Measurements from ENCODE around the gene CMTR1.

The CMTR1 gene

GRCh38 chr6:37516076-37516919 is 83.3 kb downstream of the CMTR1 start:
- peak; percentile 99 for DNase-seq

GRCh38 chr6:37516920-37517405 is 83.9 kb downstream of the CMTR1 start:
- peak; percentile 79 for DNase-seq

DNA sequence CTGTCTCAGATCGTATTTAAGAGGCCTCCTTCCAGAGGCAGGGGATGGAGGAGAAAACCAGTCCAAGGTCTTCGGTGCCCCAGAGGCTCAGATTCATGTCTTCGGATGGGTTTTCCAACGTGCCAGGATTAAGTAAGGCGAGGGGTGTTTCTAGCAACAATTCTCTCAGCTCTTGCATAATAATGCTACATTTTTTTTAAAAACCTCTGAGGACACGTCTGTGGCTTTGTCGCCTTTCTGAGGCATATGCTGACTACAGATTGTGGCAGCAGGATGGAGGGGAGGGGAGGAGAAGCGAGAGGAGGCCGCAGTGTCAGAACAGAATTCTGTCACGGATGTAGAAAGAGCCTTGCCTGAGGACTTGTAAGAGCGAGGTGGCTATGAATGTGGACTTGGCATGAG is 84.4 kb downstream of the CMTR1 start:
- DNase-seq, result peak; percentile 51

DNA sequence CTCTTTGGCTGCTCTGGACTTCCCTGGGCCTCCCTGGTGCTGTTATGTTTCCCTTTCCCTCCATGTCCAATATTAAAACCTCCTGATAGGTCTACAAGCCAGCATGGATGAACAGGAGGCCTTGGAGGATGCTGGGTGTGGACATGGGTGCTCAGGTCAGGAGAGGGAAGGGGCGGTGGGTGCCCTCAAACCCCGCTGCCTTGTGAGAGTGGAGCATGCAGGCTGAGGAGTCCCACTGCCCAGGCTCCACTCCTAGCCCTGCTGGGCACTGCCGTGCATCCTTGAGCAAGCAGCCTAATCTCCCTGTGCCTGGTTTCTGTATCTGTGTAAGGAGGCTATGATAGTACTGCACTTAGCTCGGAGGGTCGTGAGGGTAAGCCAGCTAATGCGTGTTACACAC is 85.1 kb downstream of the CMTR1 start:
- DNase-seq, result no peak

DNA sequence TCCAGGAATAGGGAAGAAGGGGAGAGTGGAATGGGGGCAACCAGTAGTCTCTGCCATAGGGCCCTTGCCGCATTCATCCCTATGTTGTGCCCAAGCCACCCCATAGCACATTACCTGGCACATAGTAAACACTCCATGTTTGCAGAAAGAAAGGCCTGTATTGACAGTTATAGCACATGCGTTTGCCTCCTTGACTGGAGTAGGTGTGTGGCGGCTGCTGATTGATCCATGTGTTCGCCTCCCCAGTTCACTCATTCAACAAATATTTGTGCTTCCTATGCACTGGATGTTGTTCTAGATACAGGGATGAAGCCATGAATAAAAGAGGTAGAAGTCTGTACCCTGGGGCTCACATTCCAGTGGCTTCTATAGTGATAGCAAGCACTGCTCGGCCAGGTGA is 86.4 kb downstream of the CMTR1 start:
- DNase-seq, result no peak

GRCh38 chr6:37520926-37521325 is 87.9 kb downstream of the CMTR1 start:
- DNase-seq, result no peak

- no peak for DNase-seq
Observed at GRCh38 chr6:37521674-37522073, 88.7 kb downstream of the CMTR1 start.

DNA sequence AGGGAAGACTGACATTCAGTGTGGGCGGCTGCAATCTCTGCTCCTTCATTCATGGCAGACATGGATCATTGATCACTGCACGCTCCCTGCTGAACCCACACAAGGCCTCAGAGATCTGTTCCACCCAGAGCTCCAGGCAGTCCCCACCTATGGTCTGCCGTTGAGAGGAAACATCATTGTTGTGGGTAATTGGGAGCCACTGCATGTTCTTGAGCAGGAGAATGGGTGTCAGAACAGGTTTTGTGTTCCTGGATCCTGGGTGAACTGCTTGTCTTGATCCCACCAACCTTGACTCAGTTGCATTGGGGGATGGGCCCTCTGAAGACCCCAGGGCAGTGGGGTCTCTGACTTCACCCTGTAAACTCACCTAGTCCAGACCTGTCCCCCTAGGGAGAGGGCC is 89.8 kb downstream of the CMTR1 start:
- DNase-seq, result no peak

DNA sequence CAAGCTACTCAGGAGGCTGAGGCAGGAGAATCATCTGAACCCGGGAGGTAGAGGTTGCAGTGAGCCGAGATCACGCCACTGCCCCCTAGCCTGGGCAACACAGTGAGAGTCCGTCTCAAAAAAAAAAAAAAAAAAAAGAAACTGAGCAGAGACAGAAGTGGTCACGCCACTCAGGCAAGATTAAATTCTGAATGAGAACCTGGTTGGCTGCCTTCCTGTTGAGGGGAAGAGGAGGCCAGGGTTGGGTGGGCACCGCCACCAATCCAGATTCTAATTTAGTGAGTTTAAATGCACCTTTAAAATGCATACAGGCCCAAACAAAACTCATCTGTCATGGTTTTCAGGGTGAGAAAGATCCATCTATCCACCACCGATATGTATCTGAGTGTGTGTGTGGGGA is 90.4 kb downstream of the CMTR1 start:
- DNase-seq, result no peak

DNA sequence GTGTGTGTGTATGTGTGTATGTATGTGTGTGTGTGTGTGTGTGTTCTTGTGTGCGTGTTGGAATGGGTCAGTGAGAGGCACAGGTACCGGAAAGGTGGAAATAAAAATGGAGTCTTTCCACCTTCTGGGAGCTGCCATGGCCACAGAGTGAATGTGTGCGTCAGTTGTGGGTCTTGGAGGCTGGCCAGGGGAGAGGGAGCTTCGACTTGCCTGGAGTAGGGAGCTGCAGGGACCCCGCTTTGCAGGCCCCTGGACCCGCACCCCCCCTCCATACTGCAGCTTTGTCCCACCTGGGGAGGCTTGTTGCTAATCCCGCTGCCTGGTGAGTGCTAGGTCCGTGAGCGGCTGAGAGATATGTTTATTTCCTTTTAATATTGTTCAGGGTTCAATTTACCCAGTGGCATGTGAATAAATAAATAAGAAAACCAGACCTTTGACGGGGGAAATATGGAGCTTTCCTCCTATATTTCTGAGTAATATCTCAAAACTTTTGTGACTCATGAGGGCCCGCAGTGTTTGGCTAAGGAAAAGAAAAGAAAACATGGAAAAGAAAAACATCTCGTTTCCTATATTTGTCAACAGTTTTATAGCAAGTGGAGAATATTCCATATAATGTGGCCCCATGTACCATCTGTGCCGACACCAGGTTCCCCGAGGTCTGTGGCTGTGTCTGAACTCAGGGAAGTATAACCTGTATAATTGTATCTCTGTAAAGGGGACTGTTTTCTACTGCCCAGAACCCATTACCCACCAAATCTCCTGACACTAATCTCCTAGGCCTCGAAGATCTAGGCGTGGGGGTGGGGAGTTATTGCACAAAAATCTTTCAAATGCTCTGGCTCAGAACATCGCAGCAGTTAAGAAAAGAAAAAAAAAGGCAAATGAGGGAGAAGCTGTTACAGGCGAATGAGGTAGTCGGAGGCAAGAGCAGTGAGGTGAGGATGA is 91.3 kb downstream of the CMTR1 start:
- DNase-seq, result no peak

DNA sequence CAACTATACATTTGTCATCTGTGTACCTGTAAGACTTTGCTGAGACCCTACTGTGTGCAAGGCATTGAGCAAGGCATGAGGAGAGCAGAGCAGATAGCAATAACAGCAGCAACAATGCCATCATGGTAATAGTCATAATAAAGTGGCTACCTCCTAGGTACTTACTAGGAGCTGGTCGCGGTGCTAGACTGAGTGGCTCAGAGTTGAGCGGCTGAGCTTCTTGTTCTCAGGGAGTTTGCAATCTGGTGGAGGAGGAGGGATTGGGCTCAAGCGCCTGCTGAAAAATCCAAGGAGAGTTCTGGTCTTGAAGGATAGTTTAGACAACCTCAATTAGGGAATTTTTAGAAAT is 91.9 kb downstream of the CMTR1 start:
- DNase-seq, result no peak

DNA sequence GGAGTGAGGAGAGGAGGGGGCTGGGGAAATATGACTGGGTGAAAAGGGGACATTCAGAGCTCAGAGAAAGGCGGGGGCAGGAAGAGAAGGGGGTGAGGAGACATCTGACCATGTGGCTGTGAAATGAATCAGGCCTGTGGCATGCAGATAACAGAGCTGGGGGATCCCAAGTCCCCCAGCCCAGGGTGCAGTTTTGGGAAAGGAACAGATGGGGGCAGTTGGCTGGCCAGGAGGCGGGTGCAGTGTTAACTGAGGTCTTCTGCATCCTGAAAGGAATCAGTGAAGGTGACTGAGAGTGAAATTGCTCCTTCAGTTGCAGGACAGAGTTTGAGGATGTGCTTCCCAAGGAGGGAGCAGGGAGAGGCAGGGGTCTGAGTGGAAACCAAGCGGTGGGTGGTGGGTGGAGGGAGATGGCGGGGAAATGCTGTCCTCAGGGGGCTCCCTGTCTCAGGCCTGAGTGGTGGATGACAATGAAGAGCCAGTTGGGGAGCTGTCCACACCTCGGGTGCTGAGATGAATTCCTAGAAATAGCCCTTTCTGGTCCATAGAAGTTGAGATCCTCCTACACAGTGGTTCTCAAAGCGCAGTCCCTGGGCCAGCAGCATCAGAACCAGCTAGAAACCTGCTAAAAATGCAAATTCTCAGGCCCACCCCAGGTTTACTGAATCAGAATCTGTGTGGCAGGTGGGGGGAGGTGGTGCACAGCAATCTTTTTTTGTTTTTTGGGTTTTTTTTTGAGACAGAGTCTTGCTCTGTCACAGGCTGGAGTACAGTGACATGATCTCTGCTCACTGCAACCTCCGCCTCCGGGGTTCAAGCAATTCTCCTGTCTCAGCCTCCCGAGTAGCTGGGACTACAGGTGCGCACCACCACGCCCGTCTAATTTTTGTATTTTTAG is 92.7 kb downstream of the CMTR1 start:
- DNase-seq, result no peak

- DNase-seq, result no peak
Observed at GRCh38 chr6:37528541-37528940, 95.5 kb downstream of the CMTR1 start.

DNA sequence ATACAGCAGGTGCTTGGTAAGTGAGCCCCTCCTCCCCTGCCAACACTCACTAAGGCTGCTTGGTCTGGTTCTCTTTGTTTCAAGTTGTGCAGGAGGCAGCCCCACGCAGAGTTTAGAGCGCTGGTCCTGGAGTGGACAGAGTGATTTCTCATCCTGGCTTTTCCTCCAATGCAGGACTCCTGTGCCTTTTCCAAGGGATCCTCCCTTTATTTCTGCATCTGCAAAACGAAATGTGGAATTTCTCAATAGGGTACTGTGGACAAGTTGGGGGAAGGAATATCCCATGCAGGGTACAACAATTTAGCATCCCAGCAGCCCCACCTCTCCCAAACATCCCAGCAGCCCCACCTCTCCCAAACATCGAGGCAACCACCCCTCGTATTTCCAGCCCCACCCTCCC is 97.3 kb downstream of the CMTR1 start:
- DNase-seq, result no peak

DNA sequence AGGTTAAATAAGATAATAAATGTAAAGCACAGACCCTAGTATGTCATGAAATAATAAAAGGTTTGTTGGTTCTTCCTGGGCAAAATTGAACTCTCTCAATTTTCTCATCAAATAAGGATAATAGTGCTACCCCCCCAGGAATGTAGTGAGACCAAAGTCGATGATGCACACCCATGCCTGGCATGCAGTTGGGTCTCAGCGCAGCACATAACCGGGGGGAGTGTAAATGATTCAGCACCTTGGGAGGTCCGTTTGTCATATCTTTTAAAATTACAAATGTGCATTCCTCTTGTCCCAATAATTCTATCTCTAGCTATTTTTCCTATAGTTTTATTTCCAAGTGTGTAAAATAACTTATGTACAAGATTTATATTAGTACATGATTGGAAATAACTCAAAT is 98.0 kb downstream of the CMTR1 start:
- no peak for DNase-seq

All from NCI-H69 (cell line).